Esophagus squamous epithelium (tissue), 5 donors: ENCODE measurements around the gene MEPE. TPM values are rescaled to one million over a fixed set of nuclear protein-coding genes. Genes with fewer than 3 reads are reported as not detected.

Experiments
- DNase-seq: peaks from one replicate; lab custom pipeline; 2025; lab: John Stamatoyannopoulos, UW
- H3K27ac ChIP-seq, 4 donors: fragments of 200-600 bp; sonication (generic); one replicate each; pipeline ENCODE4 v1.5.1; 2016 to 2019; ENCODE audit warnings: mild to moderate bottlenecking in 1 of 4
- H3K27me3 ChIP-seq, 4 donors: fragments of 200-600 bp; sonication (generic); 1 replicate in 3 of 4; 2 replicates in 1 of 4; pipeline versions ENCODE4 v1.5.1 to v1.6.0; 2017 to 2021; ENCODE audit warnings: antibody characterized with exemption in 1 of 4
- H3K36me3 ChIP-seq, 3 donors: fragments of 200-600 bp; sonication (generic); one replicate each; pipeline ENCODE4 v1.5.1; 2016 to 2019
- H3K4me1 ChIP-seq, 3 donors: fragments of 200-600 bp; sonication (generic); one replicate each; pipeline ENCODE4 v1.5.1; 2017 to 2019
- H3K4me3 ChIP-seq, 4 donors: fragments of 200-600 bp; sonication (generic); 1 replicate in 3 of 4; 2 replicates in 1 of 4; pipeline ENCODE4 v1.5.1; 2016 to 2019; ENCODE audit warnings: mild to moderate bottlenecking in 2 of 4, moderate library complexity in 1 of 4
- H3K9me3 ChIP-seq, 3 donors: fragments of 200-600 bp; sonication (generic); one replicate each; pipeline ENCODE4 v1.5.1; 2016 to 2019
- CTCF ChIP-seq, 6 experiments: fragments of 450-650 bp in 4 of 6; fragments of 200-600 bp in 2 of 6; sonication (generic) in 2 of 6; IDR thresholded peaks; one replicate each; pipeline ENCODE4 v1.5.1; 2016 to 2019; ENCODE audit warnings: antibody characterized with exemption in 6 of 6, mild to moderate bottlenecking in 4 of 6, moderate library complexity in 4 of 6
- POLR2A ChIP-seq, 4 donors: fragments of 450-650 bp; IDR thresholded peaks; one replicate each; pipeline ENCODE4 v1.6.1; 2017; ENCODE audit warnings: antibody characterized with exemption in 4 of 4, mild to moderate bottlenecking in 4 of 4, moderate library complexity in 3 of 4
- WGBS, 2 donors: methylation state at CpG; one replicate each; pipeline ENCODE4 v1.1.5; 2018; 5-methylcytosine and 5-hydroxymethylcytosine counted together
- intact Hi-C: fragments of 100-400 bp; cut with DNase I; formaldehyde crosslinking; loops from one replicate; pipeline ENCODE4 v1.15.0; 2022
- total RNA-seq, 4 donors: library from RNA; depleted of rRNA; stranded (reverse); fragments of >200 nt; gene quantifications; one replicate each; pipeline ENCODE4 v1.1.0, GENCODE V29; 2016
- donor health status: DM: yes; HTN: yes; CAD: no.

The MEPE gene
- total RNA-seq, 4 donors from 2014 or later, result not detected

GRCh38 chr4:87811977-87812376 lies 20.8 kb upstream of the MEPE start:
- intact Hi-C loops, result no loop called here

GRCh38 chr4:87819281-87819919 lies 13.4 kb upstream of the MEPE start:
- 30 to 37% methylated on average over 3 to 5 of the region's 8 CpGs for WGBS, 2 donors
- H3K9me3 ChIP-seq, result no peaks in the 10 kb centered on the region
- no peaks in the 10 kb centered on the region for H3K27me3 ChIP-seq
- DNase-seq, result no peak
- no peak overlapping the region for H3K4me3 ChIP-seq
- TF ChIP-seq CTCF (IDR thresholded peaks at IDR 0.05), result no peak
- no peak for TF ChIP-seq POLR2A (IDR thresholded peaks at IDR 0.05)
- H3K27ac ChIP-seq, result peak overlapping the region in 1 of 4 donors; percentile 54
- peaks cover 0 to 7% (median 0%) of the 10 kb centered on the region in 3 donors for H3K4me1 ChIP-seq
- intact Hi-C loops, result no loop called here
- H3K36me3 ChIP-seq, result no peaks in the 10 kb centered on the region

More at GRCh38 chr4:87811977-87812376, 20.8 kb upstream of the MEPE start:
- Histone ChIP-seq H3K27ac (no peak overlapping the region), H3K36me3 (no peaks in the 10 kb centered on the region), H3K9me3 (no peaks in the 10 kb centered on the region), H3K4me3 (no peak overlapping the region), H3K4me1 (no peaks in the 10 kb centered on the region), H3K27me3 (no peaks in the 10 kb centered on the region)
- 84 to 93% methylated on average over 2 of the region's 2 CpGs for WGBS, 2 donors
- no peak for TF ChIP-seq CTCF (IDR thresholded peaks at IDR 0.05)
- TF ChIP-seq POLR2A (IDR thresholded peaks at IDR 0.05), result no peak
- DNase-seq, result no peak

- no peak for DNase-seq
- 54 to 68% methylated on average over 4 of the region's 4 CpGs for WGBS, 2 donors
- peaks cover 0 to 7% (median 0%) of the 10 kb centered on the region in 3 donors for H3K4me1 ChIP-seq
Measured at GRCh38 chr4:87823200-87823599, 9.6 kb upstream of the MEPE start.

GRCh38 chr4:87823724-87824123 lies 9.0 kb upstream of the MEPE start:
- Histone ChIP-seq H3K27me3 (no peaks in the 10 kb centered on the region), H3K4me3 (no peak overlapping the region), H3K27ac (no peak overlapping the region), H3K9me3 (no peaks in the 10 kb centered on the region), H3K36me3 (no peaks in the 10 kb centered on the region), H3K4me1 (peaks cover 0 to 7% (median 0%) of the 10 kb centered on the region in 3 donors)
- 38 to 67% methylated on average over 1 of the region's 1 CpG for WGBS, 2 donors
- no peak for DNase-seq
- intact Hi-C loops, result no loop called here
- TF ChIP-seq CTCF (IDR thresholded peaks at IDR 0.05), result no peak
- TF ChIP-seq POLR2A (IDR thresholded peaks at IDR 0.05), result no peak

More at GRCh38 chr4:87823200-87823599, 9.6 kb upstream of the MEPE start:
- no peaks in the 10 kb centered on the region for H3K36me3 ChIP-seq
- no peak overlapping the region for H3K4me3 ChIP-seq
- intact Hi-C loops, result no loop called here
- H3K27ac ChIP-seq, result no peak overlapping the region
- no peak for TF ChIP-seq CTCF (IDR thresholded peaks at IDR 0.05)
- H3K27me3 ChIP-seq, result no peaks in the 10 kb centered on the region
- no peaks in the 10 kb centered on the region for H3K9me3 ChIP-seq

- no peaks in the 10 kb centered on the region for H3K9me3 ChIP-seq
- no peaks in the 10 kb centered on the region for H3K36me3 ChIP-seq
- H3K4me3 ChIP-seq, result no peak overlapping the region
- no peak for DNase-seq
- intact Hi-C loops, result no loop called here
- no peak for TF ChIP-seq POLR2A (IDR thresholded peaks at IDR 0.05)
- no peak for TF ChIP-seq CTCF (IDR thresholded peaks at IDR 0.05)
- no peaks in the 10 kb centered on the region for H3K27me3 ChIP-seq
- WGBS, 2 donors, result 28 to 52% methylated on average over 1 of the region's 1 CpG
- peaks cover 0 to 3% (median 0%) of the 10 kb centered on the region in 3 donors for H3K4me1 ChIP-seq
- no peak overlapping the region for H3K27ac ChIP-seq
Measured at GRCh38 chr4:87824352-87824751, 8.4 kb upstream of the MEPE start.
